Measurements from ENCODE around the gene NAB1. TPM values are rescaled to one million over a fixed set of nuclear protein-coding genes. Genes with fewer than 3 reads are reported as not detected.

The NAB1 gene
- total and polyA plus RNA-seq, 3 experiments from 2014 or later: 3.9 to 35.1 (median 29.8) TPM

- H3K9me3 ChIP-seq (ENCODE audit: low read length): no peaks in the 10 kb centered on the region
- no peak overlapping the region for H3K4me3 Mint-ChIP-seq
- H3K27ac ChIP-seq (ENCODE audit: low read depth, low read length): no peak overlapping the region
- CTCF ChIA-PET: interaction anchor here (0.9 to 1.0 kb wide), 2 partner anchors 10 to 24 kb away, joined by 3 to 4 read pairs; no protein-coding TSS in a partner anchor
- peaks cover 0 to 10% (median 2%) of the 10 kb centered on the region in 3 donors for H3K36me3 Mint-ChIP-seq
- H3K27me3 ChIP-seq (ENCODE audit: insufficient read depth, low read length, poor library complexity, severe bottlenecking): no peaks in the 10 kb centered on the region
- no peaks in the 10 kb centered on the region for H3K27me3 Mint-ChIP-seq
- peaks cover 17% of the 10 kb centered on the region for H3K4me1 ChIP-seq (ENCODE audit: insufficient read depth, low read length)
- DNase-seq: no peak
- peak overlapping the region in 2 of 8 donors; percentile 15 to 77 for H3K27ac Mint-ChIP-seq
- POLR2A ChIA-PET: no interaction called here
- H3K36me3 ChIP-seq (ENCODE audit: insufficient read depth, low read length): no peaks in the 10 kb centered on the region
- H3K4me3 ChIP-seq (ENCODE audit: low read length): no peak overlapping the region
- H3K9me3 Mint-ChIP-seq: no peaks in the 10 kb centered on the region
- peaks cover 40 to 69% (median 68%) of the 10 kb centered on the region in 3 donors for H3K4me1 Mint-ChIP-seq
Observed at GRCh38 chr2:190655570-190655969, 6.7 kb downstream of the NAB1 start.

GRCh38 chr2:190656301-190656700, 7.4 kb downstream of the NAB1 start:
- H3K4me1 Mint-ChIP-seq: peaks cover 36 to 66% (median 64%) of the 10 kb centered on the region in 3 donors
- CTCF ChIA-PET: interaction anchor here (0.9 to 1.0 kb wide), 2 partner anchors 10 to 24 kb away, joined by 3 to 4 read pairs; no protein-coding TSS in a partner anchor
- H3K9me3 Mint-ChIP-seq: no peaks in the 10 kb centered on the region
- H3K27me3 Mint-ChIP-seq: no peaks in the 10 kb centered on the region
- POLR2A ChIA-PET: no interaction called here
- H3K9me3 ChIP-seq (ENCODE audit: low read length): no peaks in the 10 kb centered on the region
- H3K4me3 Mint-ChIP-seq: peak overlapping the region in 1 of 7 donors; percentile 33
- H3K27ac ChIP-seq (ENCODE audit: low read depth, low read length): no peak overlapping the region
- no peak overlapping the region for H3K4me3 ChIP-seq (ENCODE audit: low read length)
- no peak for DNase-seq
- no peaks in the 10 kb centered on the region for H3K36me3 ChIP-seq (ENCODE audit: insufficient read depth, low read length)
- no peaks in the 10 kb centered on the region for H3K27me3 ChIP-seq (ENCODE audit: insufficient read depth, low read length, poor library complexity, severe bottlenecking)
- peak overlapping the region in 3 of 8 donors; percentile 10 to 30 (median 24) for H3K27ac Mint-ChIP-seq
- H3K36me3 Mint-ChIP-seq: peaks cover 0 to 10% (median 2%) of the 10 kb centered on the region in 3 donors
- H3K4me1 ChIP-seq (ENCODE audit: insufficient read depth, low read length): peaks cover 18% of the 10 kb centered on the region

- H3K4me3 Mint-ChIP-seq: peak overlapping the region in 1 of 7 donors; percentile 13
- H3K27ac Mint-ChIP-seq: peak overlapping the region in 5 of 8 donors; percentile 10 to 82 (median 42)
- Histone ChIP-seq H3K27me3 (ENCODE audit: insufficient read depth, low read length, poor library complexity, severe bottlenecking) (no peaks in the 10 kb centered on the region), H3K27ac (ENCODE audit: low read depth, low read length) (no peak overlapping the region), H3K4me3 (ENCODE audit: low read length) (no peak overlapping the region), H3K9me3 (ENCODE audit: low read length) (no peaks in the 10 kb centered on the region), H3K36me3 (ENCODE audit: insufficient read depth, low read length) (no peaks in the 10 kb centered on the region), H3K4me1 (ENCODE audit: insufficient read depth, low read length) (peaks cover 27% of the 10 kb centered on the region)
- CTCF ChIA-PET: no interaction called here
- peaks cover 0 to 2% of the 10 kb centered on the region in 2 donors for H3K27me3 Mint-ChIP-seq
- H3K9me3 Mint-ChIP-seq: no peaks in the 10 kb centered on the region
- POLR2A ChIA-PET: no interaction called here
- H3K36me3 Mint-ChIP-seq: peaks cover 0 to 10% (median 5%) of the 10 kb centered on the region in 3 donors
- no peak for DNase-seq
- peaks cover 39 to 69% (median 66%) of the 10 kb centered on the region in 3 donors for H3K4me1 Mint-ChIP-seq
Observed at GRCh38 chr2:190657474-190658255, 8.8 kb downstream of the NAB1 start.

GRCh38 chr2:190659553-190659952, 10.7 kb downstream of the NAB1 start:
- H3K4me3 ChIP-seq (ENCODE audit: low read length): no peak overlapping the region
- peak overlapping the region in 3 of 7 donors; percentile 17 to 65 (median 41) for H3K4me3 Mint-ChIP-seq

GRCh38 chr2:190662754-190663153, 13.9 kb downstream of the NAB1 start:
- H3K27ac ChIP-seq (ENCODE audit: low read depth, low read length): no peak overlapping the region
- peaks cover 9 to 21% (median 14%) of the 10 kb centered on the region in 3 donors for H3K36me3 Mint-ChIP-seq
- H3K27me3 ChIP-seq (ENCODE audit: insufficient read depth, low read length, poor library complexity, severe bottlenecking): no peaks in the 10 kb centered on the region
- no peak overlapping the region for H3K4me3 ChIP-seq (ENCODE audit: low read length)
- no peaks in the 10 kb centered on the region for H3K9me3 Mint-ChIP-seq
- ChIA-PET POLR2A (interaction anchor here (0.6 to 1.9 kb wide), 2 partner anchors 10 to 521 kb away, joined by 4 to 18 read pairs; no protein-coding TSS in a partner anchor), CTCF (interaction anchor here (0.7 to 3.7 kb wide), 2 partner anchors 18 to 101 kb away, joined by 3 to 23 read pairs; no protein-coding TSS in a partner anchor)
- DNase-seq: no peak
- H3K27ac Mint-ChIP-seq: peak overlapping the region; percentile 7 to 84 (median 47)
- peak overlapping the region in 2 of 7 donors; percentile 19 to 44 for H3K4me3 Mint-ChIP-seq
- H3K4me1 ChIP-seq (ENCODE audit: insufficient read depth, low read length): peaks cover 31% of the 10 kb centered on the region
- H3K9me3 ChIP-seq (ENCODE audit: low read length): no peaks in the 10 kb centered on the region
- H3K4me1 Mint-ChIP-seq: peaks cover 42 to 73% (median 73%) of the 10 kb centered on the region in 3 donors
- peaks cover 0 to 2% of the 10 kb centered on the region in 2 donors for H3K27me3 Mint-ChIP-seq
- H3K36me3 ChIP-seq (ENCODE audit: insufficient read depth, low read length): no peaks in the 10 kb centered on the region

More at GRCh38 chr2:190659553-190659952, 10.7 kb downstream of the NAB1 start:
- Mint-ChIP-seq H3K27ac (peak overlapping the region in 1 of 8 donors; percentile 46), H3K27me3 (peaks cover 0 to 2% of the 10 kb centered on the region in 2 donors), H3K36me3 (peaks cover 0 to 10% (median 5%) of the 10 kb centered on the region in 3 donors), H3K4me1 (peaks cover 47 to 84% (median 82%) of the 10 kb centered on the region in 3 donors), H3K9me3 (no peaks in the 10 kb centered on the region)
- POLR2A ChIA-PET: no interaction called here
- H3K27ac ChIP-seq (ENCODE audit: low read depth, low read length): no peak overlapping the region
- H3K36me3 ChIP-seq (ENCODE audit: insufficient read depth, low read length): no peaks in the 10 kb centered on the region
- DNase-seq: no peak
- no peaks in the 10 kb centered on the region for H3K27me3 ChIP-seq (ENCODE audit: insufficient read depth, low read length, poor library complexity, severe bottlenecking)
- H3K4me1 ChIP-seq (ENCODE audit: insufficient read depth, low read length): peaks cover 31% of the 10 kb centered on the region
- no peaks in the 10 kb centered on the region for H3K9me3 ChIP-seq (ENCODE audit: low read length)
- CTCF ChIA-PET: no interaction called here

- Mint-ChIP-seq H3K4me1 (peaks cover 37 to 71% (median 69%) of the 10 kb centered on the region in 3 donors), H3K4me3 (no peak overlapping the region), H3K27me3 (peaks cover 0 to 2% of the 10 kb centered on the region in 2 donors), H3K27ac (peak overlapping the region in 3 of 8 donors; percentile 25 to 71 (median 29)), H3K36me3 (peaks cover 9 to 21% (median 14%) of the 10 kb centered on the region in 3 donors), H3K9me3 (no peaks in the 10 kb centered on the region)
- H3K27me3 ChIP-seq (ENCODE audit: insufficient read depth, low read length, poor library complexity, severe bottlenecking): no peaks in the 10 kb centered on the region
- no peaks in the 10 kb centered on the region for H3K36me3 ChIP-seq (ENCODE audit: insufficient read depth, low read length)
- ChIA-PET CTCF (interaction anchor here (0.9 to 3.7 kb wide), 2 partner anchors 13 to 18 kb away, joined by 3 to 23 read pairs; no protein-coding TSS in a partner anchor), POLR2A (interaction anchor here (1.9 kb wide), 1 partner anchor 11 kb away, joined by 18 read pairs; no protein-coding TSS in a partner anchor)
- H3K9me3 ChIP-seq (ENCODE audit: low read length): no peaks in the 10 kb centered on the region
- H3K4me1 ChIP-seq (ENCODE audit: insufficient read depth, low read length): peaks cover 25% of the 10 kb centered on the region
- no peak overlapping the region for H3K4me3 ChIP-seq (ENCODE audit: low read length)
- DNase-seq: no peak
- H3K27ac ChIP-seq (ENCODE audit: low read depth, low read length): no peak overlapping the region
Observed at GRCh38 chr2:190663348-190663747, 14.5 kb downstream of the NAB1 start.

- no peak overlapping the region for H3K4me3 Mint-ChIP-seq
- H3K9me3 Mint-ChIP-seq: no peaks in the 10 kb centered on the region
- Histone ChIP-seq H3K9me3 (ENCODE audit: low read length) (no peaks in the 10 kb centered on the region), H3K36me3 (ENCODE audit: insufficient read depth, low read length) (no peaks in the 10 kb centered on the region), H3K27me3 (ENCODE audit: insufficient read depth, low read length, poor library complexity, severe bottlenecking) (no peaks in the 10 kb centered on the region), H3K4me3 (ENCODE audit: low read length) (no peak overlapping the region), H3K27ac (ENCODE audit: low read depth, low read length) (no peak overlapping the region), H3K4me1 (ENCODE audit: insufficient read depth, low read length) (peaks cover 20% of the 10 kb centered on the region)
- peaks cover 9 to 22% (median 14%) of the 10 kb centered on the region in 3 donors for H3K36me3 Mint-ChIP-seq
- peaks cover 35 to 68% (median 68%) of the 10 kb centered on the region in 3 donors for H3K4me1 Mint-ChIP-seq
- peaks cover 0 to 2% of the 10 kb centered on the region in 2 donors for H3K27me3 Mint-ChIP-seq
- H3K27ac Mint-ChIP-seq: peak overlapping the region in 4 of 8 donors; percentile 9 to 54 (median 53)
- ChIA-PET CTCF (interaction anchor here (0.9 to 3.7 kb wide), 2 partner anchors 14 to 17 kb away, joined by 3 to 23 read pairs; no protein-coding TSS in a partner anchor), POLR2A (interaction anchor here (1.9 kb wide), 1 partner anchor 11 kb away, joined by 18 read pairs; no protein-coding TSS in a partner anchor)
- DNase-seq: no peak
Observed at GRCh38 chr2:190663839-190664238, 15.0 kb downstream of the NAB1 start.
